ENCODE data around the gene DNAH17. TPM values are rescaled to one million over a fixed set of nuclear protein-coding genes. Genes with fewer than 3 reads are reported as not detected.

DNAH17 gene
- polyA plus RNA-seq, 1 experiment = not detected

DNA sequence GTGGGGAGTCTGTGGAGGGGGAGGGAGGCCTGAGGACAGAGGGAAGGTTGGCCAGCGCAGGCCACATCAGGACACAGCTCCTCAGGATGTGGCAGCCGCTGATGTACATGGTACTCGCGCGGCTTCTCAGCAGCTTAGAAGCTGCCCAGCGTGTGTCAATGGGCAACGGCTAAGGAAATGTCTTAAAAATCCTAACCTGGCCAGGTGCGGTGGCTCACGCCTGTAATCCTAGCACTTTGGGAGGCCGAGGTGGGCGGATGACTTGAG is 145.6 kb downstream of the DNAH17 start:
- ChIA-PET POLR2A (no interaction called here), CTCF (interaction anchor here (1.3 kb wide), 1 partner anchor 9 kb away, joined by 5 read pairs; no protein-coding TSS in a partner anchor)
- H3K4me3 ChIP-seq (ENCODE audit: low read depth, low read length) = no peak overlapping the region
- TF ChIP-seq, protein P1, sequence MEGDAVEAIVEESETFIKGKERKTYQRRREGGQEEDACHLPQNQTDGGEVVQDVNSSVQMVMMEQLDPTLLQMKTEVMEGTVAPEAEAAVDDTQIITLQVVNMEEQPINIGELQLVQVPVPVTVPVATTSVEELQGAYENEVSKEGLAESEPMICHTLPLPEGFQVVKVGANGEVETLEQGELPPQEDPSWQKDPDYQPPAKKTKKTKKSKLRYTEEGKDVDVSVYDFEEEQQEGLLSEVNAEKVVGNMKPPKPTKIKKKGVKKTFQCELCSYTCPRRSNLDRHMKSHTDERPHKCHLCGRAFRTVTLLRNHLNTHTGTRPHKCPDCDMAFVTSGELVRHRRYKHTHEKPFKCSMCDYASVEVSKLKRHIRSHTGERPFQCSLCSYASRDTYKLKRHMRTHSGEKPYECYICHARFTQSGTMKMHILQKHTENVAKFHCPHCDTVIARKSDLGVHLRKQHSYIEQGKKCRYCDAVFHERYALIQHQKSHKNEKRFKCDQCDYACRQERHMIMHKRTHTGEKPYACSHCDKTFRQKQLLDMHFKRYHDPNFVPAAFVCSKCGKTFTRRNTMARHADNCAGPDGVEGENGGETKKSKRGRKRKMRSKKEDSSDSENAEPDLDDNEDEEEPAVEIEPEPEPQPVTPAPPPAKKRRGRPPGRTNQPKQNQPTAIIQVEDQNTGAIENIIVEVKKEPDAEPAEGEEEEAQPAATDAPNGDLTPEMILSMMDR (IDR thresholded peaks at IDR 0.05; ENCODE audit: insufficient read depth, low read depth, low read length) = no peak
- peaks cover 16% of the 10 kb centered on the region for H3K36me3 ChIP-seq (ENCODE audit: control insufficient read depth, insufficient read depth, low read length)
- H3K27me3 ChIP-seq (ENCODE audit: control insufficient read depth, insufficient read depth, low read length) = peaks cover 2% of the 10 kb centered on the region; the same call in 1 of the 2 replicates
- no peak for DNase-seq (ENCODE audit: low read depth)

DNA sequence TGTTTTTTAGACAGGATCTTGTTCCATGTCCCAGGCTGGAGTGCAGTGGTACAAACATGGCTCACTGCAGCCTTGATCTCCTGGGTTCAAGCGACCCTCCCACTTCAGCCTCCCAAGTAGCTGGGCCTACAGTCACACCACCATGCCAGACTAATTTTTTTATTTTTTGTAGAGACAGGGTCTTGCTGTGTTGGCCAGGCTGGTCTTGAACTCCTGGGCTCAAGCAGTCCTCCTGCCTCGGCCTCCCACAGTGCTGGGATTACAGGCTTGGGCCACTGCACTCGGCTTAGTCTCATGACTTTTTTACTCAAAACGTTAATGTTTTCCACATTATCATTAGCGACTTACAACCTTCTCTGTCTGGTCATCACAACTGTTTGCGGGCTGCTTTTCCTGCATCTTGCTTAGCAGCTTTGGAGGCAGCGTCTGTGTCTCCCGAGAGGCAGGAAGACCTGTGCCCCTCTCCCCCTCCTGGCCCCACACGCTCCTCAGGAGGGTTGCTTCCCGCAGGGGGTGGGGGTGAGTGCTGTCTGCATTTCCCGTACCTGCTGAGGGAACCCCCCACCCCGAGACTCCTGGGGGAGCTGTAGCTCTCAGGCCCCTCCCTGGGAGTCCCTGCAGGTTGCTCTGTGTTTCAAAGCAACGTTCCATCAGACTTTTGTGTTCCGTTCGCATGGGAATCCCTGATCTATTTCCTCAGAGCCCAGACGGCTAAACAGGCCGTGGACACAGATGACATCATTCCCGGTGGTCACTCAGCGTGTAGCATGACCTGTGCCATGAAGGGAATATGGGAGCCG is 146.1 kb downstream of the DNAH17 start:
- POLR2A ChIA-PET = no interaction called here
- no peak overlapping the region for H3K4me3 ChIP-seq (ENCODE audit: low read depth, low read length)
- peaks cover 2% of the 10 kb centered on the region; the same call in 1 of the 2 replicates for H3K27me3 ChIP-seq (ENCODE audit: control insufficient read depth, insufficient read depth, low read length)
- peaks cover 20% of the 10 kb centered on the region for H3K36me3 ChIP-seq (ENCODE audit: control insufficient read depth, insufficient read depth, low read length)
- DNase-seq (ENCODE audit: low read depth) = no peak
- TF ChIP-seq, protein P1 (IDR thresholded peaks at IDR 0.05; ENCODE audit: insufficient read depth, low read depth, low read length) = no peak
- CTCF ChIA-PET = interaction anchor here (1.3 kb wide), 1 partner anchor 9 kb away, joined by 5 read pairs; no protein-coding TSS in a partner anchor

DNA sequence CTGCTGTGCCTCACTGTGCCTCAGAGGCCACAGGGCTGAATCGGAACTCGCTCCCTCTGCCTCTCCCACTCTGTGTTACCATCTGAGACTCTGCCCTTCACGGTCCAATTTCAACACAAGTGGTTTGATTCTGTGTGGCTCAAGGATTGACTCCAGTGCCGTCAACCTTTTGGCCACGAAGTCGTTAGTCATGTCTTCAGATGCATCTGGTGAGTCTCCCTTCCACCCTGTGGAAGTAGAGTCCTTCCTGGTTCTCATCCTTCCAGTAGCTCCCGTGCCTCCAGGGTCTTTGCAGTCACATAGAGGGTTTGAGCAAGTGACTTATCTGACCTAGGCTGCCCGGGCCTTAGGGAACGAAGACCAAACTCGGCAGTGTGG is 147.6 kb downstream of the DNAH17 start:
- H3K4me3 ChIP-seq (ENCODE audit: low read depth, low read length) = no peak overlapping the region
- ChIA-PET POLR2A (no interaction called here), CTCF (interaction anchor here (0.5 kb wide), 1 partner anchor 1985 kb away, joined by 4 read pairs; no protein-coding TSS in a partner anchor)
- TF ChIP-seq, protein P1 (IDR thresholded peaks at IDR 0.05; ENCODE audit: insufficient read depth, low read depth, low read length) = no peak
- H3K36me3 ChIP-seq (ENCODE audit: control insufficient read depth, insufficient read depth, low read length) = peaks cover 29% of the 10 kb centered on the region
- DNase-seq (ENCODE audit: low read depth) = no peak
- peaks cover 2% of the 10 kb centered on the region; the same call in 1 of the 2 replicates for H3K27me3 ChIP-seq (ENCODE audit: control insufficient read depth, insufficient read depth, low read length)

DNA sequence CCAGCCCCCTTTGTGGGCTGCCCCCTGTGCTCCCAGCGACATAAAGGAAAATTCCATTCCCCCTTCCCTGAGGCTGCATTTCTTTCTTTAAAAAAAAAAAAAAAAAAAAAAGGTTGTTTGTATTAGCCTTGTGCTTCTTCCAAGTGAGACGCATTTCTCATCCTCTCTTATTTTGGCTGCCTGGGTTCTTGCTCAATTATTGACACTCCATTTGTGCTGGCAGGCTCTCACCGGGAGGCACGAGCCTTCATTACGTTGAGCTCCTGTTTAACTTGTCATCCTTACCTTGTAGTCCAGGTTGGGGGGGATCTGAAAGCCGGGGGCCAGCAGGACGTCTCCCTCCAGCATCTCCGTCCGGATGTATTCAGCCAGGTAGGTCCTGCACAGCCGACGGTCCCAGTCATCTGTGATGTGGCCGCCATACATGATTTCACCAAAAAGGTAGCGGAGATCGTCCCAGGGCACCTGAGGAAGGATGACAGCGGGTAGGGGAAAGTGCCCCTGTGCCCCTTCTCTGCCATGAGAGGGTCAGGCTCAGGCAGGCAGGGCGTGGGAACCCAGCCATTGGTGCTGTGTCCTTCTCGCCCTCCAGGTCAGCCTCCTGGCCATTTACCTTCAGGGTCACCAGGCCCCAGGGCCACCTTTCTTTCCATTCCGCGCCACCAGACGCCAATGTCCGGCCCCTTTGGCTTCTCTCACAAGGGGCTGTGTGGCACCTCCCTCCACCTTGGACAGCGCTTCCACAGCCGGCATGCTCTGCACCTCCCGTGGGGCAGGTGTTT is 148.2 kb downstream of the DNAH17 start:
- CTCF ChIA-PET = interaction anchor here (0.5 to 1.4 kb wide), 2 partner anchors 68 to 1984 kb away, joined by 3 to 4 read pairs; no protein-coding TSS in a partner anchor
- peaks cover 2% of the 10 kb centered on the region; the same call in 1 of the 2 replicates for H3K27me3 ChIP-seq (ENCODE audit: control insufficient read depth, insufficient read depth, low read length)
- no peak overlapping the region for H3K4me3 ChIP-seq (ENCODE audit: low read depth, low read length)
- TF ChIP-seq, protein P1 (IDR thresholded peaks at IDR 0.05; ENCODE audit: insufficient read depth, low read depth, low read length) = no peak
- peaks cover 31% of the 10 kb centered on the region for H3K36me3 ChIP-seq (ENCODE audit: control insufficient read depth, insufficient read depth, low read length)
- no peak for DNase-seq (ENCODE audit: low read depth)
- POLR2A ChIA-PET = no interaction called here

DNA sequence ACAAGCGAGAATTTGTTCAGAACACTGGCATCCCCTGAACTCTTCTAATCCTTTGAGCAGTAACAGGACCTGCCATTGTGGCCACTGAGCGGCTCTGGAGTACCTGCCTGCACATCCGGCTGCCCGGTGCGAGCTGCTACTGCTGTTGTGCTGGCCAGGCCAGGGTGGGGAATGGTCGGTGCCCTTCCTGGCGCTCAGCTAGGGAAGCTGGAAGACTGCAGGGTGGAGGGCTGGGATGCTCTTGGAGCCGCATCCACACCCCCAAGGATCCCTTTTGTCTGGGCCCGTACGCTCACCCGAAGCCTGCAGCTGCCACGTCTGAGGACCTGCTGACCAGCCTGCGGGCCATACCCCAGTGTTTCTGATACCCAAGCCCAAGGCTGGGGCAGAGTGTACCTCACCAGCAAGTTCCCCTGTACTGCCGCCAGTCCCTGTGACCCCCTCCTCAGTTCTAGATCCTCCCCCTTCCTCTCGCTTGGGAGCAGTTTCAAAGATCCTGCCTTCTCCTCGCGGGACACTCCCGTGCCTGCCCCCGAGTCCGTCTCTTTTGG is 149.1 kb downstream of the DNAH17 start:
- ChIA-PET CTCF (interaction anchor here (1.2 to 1.4 kb wide), 2 partner anchors 67 to 177 kb away, joined by 3 read pairs; no protein-coding TSS in a partner anchor), POLR2A (no interaction called here)

More for the DNA sequence above, 149.1 kb downstream of the DNAH17 start:
- TF ChIP-seq, protein P1 (IDR thresholded peaks at IDR 0.05; ENCODE audit: insufficient read depth, low read depth, low read length) = no peak
- Histone ChIP-seq H3K4me3 (ENCODE audit: low read depth, low read length) (no peak overlapping the region), H3K27me3 (ENCODE audit: control insufficient read depth, insufficient read depth, low read length) (no peaks in the 10 kb centered on the region), H3K36me3 (ENCODE audit: control insufficient read depth, insufficient read depth, low read length) (peaks cover 34% of the 10 kb centered on the region)
- no peak for DNase-seq (ENCODE audit: low read depth)
